CD14-positive monocyte (primary cell): ENCODE data around the gene TEX19. TPM values are rescaled to one million over a fixed set of nuclear protein-coding genes. Genes with fewer than 3 reads are reported as not detected.

Experiments
- DNase-seq, 3 donors: peaks; one replicate each; pipeline ENCODE4 v3.0.0-alpha.2; 2011 to 2022
- H2AFZ ChIP-seq: 2 replicates; pipeline ENCODE4 v1.6.0; 2012; ENCODE audit warnings: mild to moderate bottlenecking, low read depth, low read length, inconsistent platforms; ENCODE audit not compliant: insufficient read depth, poor library complexity, severe bottlenecking
- H3K27ac ChIP-seq, 2 donors: 1 replicate in 1 of 2; 2 replicates in 1 of 2; pipeline ENCODE4 v1.5.1; 2012 to 2013; ENCODE audit warnings: low read length in 2 of 2, control low read depth in 1 of 2, inconsistent platforms in 1 of 2, low read depth in 1 of 2, mild to moderate bottlenecking in 1 of 2
- H3K27me3 ChIP-seq, 2 donors: one replicate each; pipeline versions ENCODE4 v1.6.0 to v1.6.1; 2011 to 2013; ENCODE audit warnings: low read length in 2 of 2; ENCODE audit not compliant: control insufficient read depth in 2 of 2, insufficient read depth in 2 of 2
- H3K36me3 ChIP-seq, 2 donors: replicated peaks in 1 of 2; 1 replicate in 1 of 2; 2 replicates in 1 of 2; pipeline versions ENCODE4 v1.5.1 to v1.6.1; 2012 to 2013; ENCODE audit warnings: low read length in 2 of 2, control low read depth in 1 of 2, inconsistent platforms in 1 of 2, mild to moderate bottlenecking in 1 of 2; ENCODE audit not compliant: insufficient read depth in 2 of 2, control insufficient read depth in 1 of 2
- H3K4me1 ChIP-seq, 2 donors: 1 replicate in 1 of 2; 2 replicates in 1 of 2; pipeline versions ENCODE4 v1.5.1 to v1.6.1; 2012 to 2013; ENCODE audit warnings: low read length in 2 of 2, control low read depth in 1 of 2, inconsistent platforms in 1 of 2, mild to moderate bottlenecking in 1 of 2, moderate library complexity in 1 of 2; ENCODE audit not compliant: insufficient read depth in 2 of 2, control insufficient read depth in 1 of 2
- H3K4me2 ChIP-seq: replicated peaks from 2 replicates; pipeline ENCODE3; 2012; ENCODE audit warnings: low read length, moderate library complexity, mild to moderate bottlenecking; ENCODE audit not compliant: poor library complexity, severe bottlenecking; ENCODE audit errors: extremely low read depth
- H3K4me3 ChIP-seq, 3 experiments: fragments of 200-600 bp in 1 of 3; sonication (generic) in 1 of 3; replicated peaks in 1 of 3; 1 replicate in 2 of 3; 2 replicates in 1 of 3; pipeline ENCODE4 v1.5.1; 2011 to 2013; ENCODE audit warnings: low read length in 3 of 3, mild to moderate bottlenecking in 3 of 3, control low read depth in 2 of 3, low read depth in 2 of 3, inconsistent platforms in 1 of 3, moderate library complexity in 1 of 3
- H3K79me2 ChIP-seq: 2 replicates; pipeline ENCODE4 v1.6.0; 2012; ENCODE audit warnings: mild to moderate bottlenecking, control low read depth, inconsistent platforms, low read length, moderate library complexity; ENCODE audit not compliant: insufficient read depth
- H3K9ac ChIP-seq: 2 replicates; pipeline ENCODE4 v1.6.0; 2017; ENCODE audit warnings: low read length, mild to moderate bottlenecking; ENCODE audit not compliant: insufficient read depth, poor library complexity, severe bottlenecking
- H3K9me3 ChIP-seq, 2 donors: replicated peaks in 1 of 2; 1 replicate in 1 of 2; 2 replicates in 1 of 2; pipeline versions ENCODE4 v1.5.1 to v1.6.1; 2012 to 2013; ENCODE audit warnings: low read length in 2 of 2, control low read depth in 1 of 2; ENCODE audit not compliant: control insufficient read depth in 1 of 2, insufficient read depth in 1 of 2
- H4K20me1 ChIP-seq: 2 replicates; pipeline ENCODE4 v1.6.0; 2012; ENCODE audit warnings: mild to moderate bottlenecking, low read length, control low read depth, moderate library complexity; ENCODE audit not compliant: insufficient read depth
- H3K27ac Mint-ChIP-seq, 7 donors: one replicate each; pipeline ENCODE4 v1.8.0; 2020; ENCODE audit warnings: mild to moderate bottlenecking in 7 of 7, mixed read lengths in 7 of 7, moderate library complexity in 6 of 7, inconsistent platforms in 2 of 7
- H3K27me3 Mint-ChIP-seq, 3 donors: one replicate each; pipeline ENCODE4 v1.8.0; 2021 to 2022; ENCODE audit warnings: low read depth in 3 of 3, mild to moderate bottlenecking in 3 of 3, mixed read lengths in 3 of 3, moderate library complexity in 3 of 3, inconsistent platforms in 1 of 3
- H3K36me3 Mint-ChIP-seq, 2 donors: one replicate each; pipeline ENCODE4 v1.8.0; 2020; ENCODE audit warnings: mixed read lengths in 2 of 2, inconsistent platforms in 1 of 2, mild to moderate bottlenecking in 1 of 2
- H3K4me1 Mint-ChIP-seq: one replicate; pipeline ENCODE4 v1.8.0; 2020; ENCODE audit warnings: mild to moderate bottlenecking, mixed read lengths
- H3K4me3 Mint-ChIP-seq, 2 donors: one replicate each; pipeline ENCODE4 v1.8.0; 2020; ENCODE audit warnings: mild to moderate bottlenecking in 2 of 2, mixed read lengths in 2 of 2, moderate library complexity in 1 of 2
- H3K9me3 Mint-ChIP-seq, 7 donors: one replicate each; pipeline ENCODE4 v1.8.0; 2020 to 2022; ENCODE audit warnings: mixed read lengths in 7 of 7, mild to moderate bottlenecking in 6 of 7, moderate library complexity in 6 of 7, inconsistent platforms in 2 of 7
- CTCF ChIP-seq: fragments of 200-600 bp; IDR thresholded peaks from one replicate; pipeline ENCODE4 v1.8.0; 2022; ENCODE audit warnings: antibody characterized with exemption, mild to moderate bottlenecking
- WGBS: methylation state at CpG from one replicate; pipeline ENCODE4 v1.1.5; 2013; ENCODE audit warnings: missing lambda C conversion rate; ENCODE audit not compliant: insufficient coverage; 5-methylcytosine and 5-hydroxymethylcytosine counted together
- intact Hi-C, 2 donors: fragments of 100-400 bp; cut with micrococcal nuclease; formaldehyde crosslinking; loops; one replicate each; pipeline versions ENCODE4 v1.15.0 to v1.15.1; 2023
- polyA plus RNA-seq, 3 donors: library from polyadenylated mRNA; depleted of rRNA in 1 of 3; unstranded in 2 of 3; stranded (reverse) in 1 of 3; fragments of 300-500 nt in 2 of 3; fragments of >200 nt in 1 of 3; fragmentation: Illumina TruSeq in 2 of 3; gene quantifications; 1 replicate in 2 of 3; 2 replicates in 1 of 3; pipeline ENCODE4 v1.2.3, GENCODE V29; 2012 to 2021

TEX19 gene
- polyA plus RNA-seq, 3 donors, result not detected

- H3K27me3 ChIP-seq, result peaks cover 0 to 29% of the 10 kb centered on the region in 2 donors
- H3K9ac ChIP-seq, result no peak overlapping the region
- H3K36me3 ChIP-seq, result peaks cover 0 to 19% of the 10 kb centered on the region in 2 donors
- H3K4me1 ChIP-seq, result peaks cover 10 to 11% of the 10 kb centered on the region in 2 donors
- H3K9me3 Mint-ChIP-seq, result peaks cover 0 to 6% (median 0%) of the 10 kb centered on the region in 7 donors
- H4K20me1 ChIP-seq, result no peaks in the 10 kb centered on the region
- no peak overlapping the region for H2AFZ ChIP-seq
- H3K4me3 ChIP-seq, result no peak overlapping the region
- peaks cover 15 to 40% (median 31%) of the 10 kb centered on the region in 3 donors for H3K27me3 Mint-ChIP-seq
- H3K4me1 Mint-ChIP-seq, result peaks cover 14% of the 10 kb centered on the region
- intact Hi-C loops, result no loop called here
- no peak overlapping the region for H3K27ac ChIP-seq
- no peaks in the 10 kb centered on the region for H3K9me3 ChIP-seq
- peaks cover 15 to 20% of the 10 kb centered on the region in 2 donors for H3K36me3 Mint-ChIP-seq
- no peak for DNase-seq
- H3K4me2 ChIP-seq, result no peak overlapping the region
- WGBS, result 80% methylated on average over 17 of the region's 34 CpGs
- no peak for TF ChIP-seq CTCF
- no peaks in the 10 kb centered on the region for H3K79me2 ChIP-seq
- H3K4me3 Mint-ChIP-seq, result no peak overlapping the region
- H3K27ac Mint-ChIP-seq, result no peak overlapping the region
Observed at GRCh38 chr17:82388223-82388921, 29.3 kb downstream of the TEX19 start.

- WGBS, result 30% methylated on average over 17 of the region's 21 CpGs
Observed at GRCh38 chr17:82388922-82389283, 29.9 kb downstream of the TEX19 start.

More at GRCh38 chr17:82388922-82389283, 29.9 kb downstream of the TEX19 start:
- peaks cover 10 to 11% of the 10 kb centered on the region in 2 donors for H3K4me1 ChIP-seq
- H3K4me3 ChIP-seq, result no peak overlapping the region
- no peak overlapping the region for H3K27ac ChIP-seq
- H3K9ac ChIP-seq, result no peak overlapping the region
- H3K79me2 ChIP-seq, result no peaks in the 10 kb centered on the region
- no peak overlapping the region for H2AFZ ChIP-seq
- peaks cover 0 to 27% of the 10 kb centered on the region in 2 donors for H3K27me3 ChIP-seq
- H4K20me1 ChIP-seq, result no peaks in the 10 kb centered on the region
- no peak for DNase-seq
- no peaks in the 10 kb centered on the region for H3K9me3 ChIP-seq
- TF ChIP-seq CTCF, result no peak
- H3K4me2 ChIP-seq, result no peak overlapping the region
- peaks cover 13 to 40% (median 33%) of the 10 kb centered on the region in 3 donors for H3K27me3 Mint-ChIP-seq
- H3K27ac Mint-ChIP-seq, result no peak overlapping the region
- peaks cover 19 to 25% of the 10 kb centered on the region in 2 donors for H3K36me3 Mint-ChIP-seq
- H3K9me3 Mint-ChIP-seq, result peaks cover 0 to 6% (median 0%) of the 10 kb centered on the region in 7 donors
- H3K36me3 ChIP-seq, result peaks cover 0 to 20% of the 10 kb centered on the region in 2 donors
- no peak overlapping the region for H3K4me3 Mint-ChIP-seq
- intact Hi-C loops, result no loop called here
- H3K4me1 Mint-ChIP-seq, result peaks cover 14% of the 10 kb centered on the region
